ENCODE data around the gene NDUFS7.

DNA sequence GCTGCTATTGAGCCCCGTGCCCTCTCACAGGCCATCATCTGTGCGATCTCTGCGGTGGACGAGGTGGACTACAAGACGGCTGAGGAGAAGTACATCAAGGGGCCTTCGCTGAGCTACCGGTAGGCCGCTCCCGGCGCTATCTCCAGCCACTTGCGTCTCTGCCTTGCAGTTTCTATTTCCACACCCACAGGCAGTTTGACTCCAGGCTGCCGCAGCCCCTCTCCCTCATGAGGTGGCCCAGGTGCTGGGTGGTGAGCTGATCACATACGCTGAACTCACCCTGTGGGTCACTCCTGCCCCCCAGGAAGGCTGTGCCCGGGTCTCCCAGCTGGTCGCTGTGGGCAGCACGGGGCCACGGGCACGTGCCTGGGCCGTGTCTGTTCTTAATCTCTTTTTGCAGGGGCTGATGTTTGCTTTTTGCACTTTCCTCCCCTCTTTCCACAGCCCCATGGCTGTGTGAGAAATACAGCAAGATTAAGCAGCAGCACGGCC is 10.6 kb upstream of the NDUFS7 start:
- TF ChIP-seq, protein P1, sequence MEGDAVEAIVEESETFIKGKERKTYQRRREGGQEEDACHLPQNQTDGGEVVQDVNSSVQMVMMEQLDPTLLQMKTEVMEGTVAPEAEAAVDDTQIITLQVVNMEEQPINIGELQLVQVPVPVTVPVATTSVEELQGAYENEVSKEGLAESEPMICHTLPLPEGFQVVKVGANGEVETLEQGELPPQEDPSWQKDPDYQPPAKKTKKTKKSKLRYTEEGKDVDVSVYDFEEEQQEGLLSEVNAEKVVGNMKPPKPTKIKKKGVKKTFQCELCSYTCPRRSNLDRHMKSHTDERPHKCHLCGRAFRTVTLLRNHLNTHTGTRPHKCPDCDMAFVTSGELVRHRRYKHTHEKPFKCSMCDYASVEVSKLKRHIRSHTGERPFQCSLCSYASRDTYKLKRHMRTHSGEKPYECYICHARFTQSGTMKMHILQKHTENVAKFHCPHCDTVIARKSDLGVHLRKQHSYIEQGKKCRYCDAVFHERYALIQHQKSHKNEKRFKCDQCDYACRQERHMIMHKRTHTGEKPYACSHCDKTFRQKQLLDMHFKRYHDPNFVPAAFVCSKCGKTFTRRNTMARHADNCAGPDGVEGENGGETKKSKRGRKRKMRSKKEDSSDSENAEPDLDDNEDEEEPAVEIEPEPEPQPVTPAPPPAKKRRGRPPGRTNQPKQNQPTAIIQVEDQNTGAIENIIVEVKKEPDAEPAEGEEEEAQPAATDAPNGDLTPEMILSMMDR (IDR thresholded peaks at IDR 0.05), result no peak
- no peak for TF ChIP-seq POLR2A (IDR thresholded peaks at IDR 0.05)
